ENCODE data around the gene MEP1A.

Gene MEP1A

GRCh38 chr6:46799657-46800056, 6.5 kb downstream of the MEP1A start:
- no peak overlapping the region for H3K4me3 ChIP-seq (replicated peaks; ENCODE audit: low read depth, low read length)
- no peak for TF ChIP-seq CTCF (IDR thresholded peaks at IDR 0.05; ENCODE audit: low read depth, low read length, missing control alignments)
- DNase-seq (ENCODE audit: extremely low read depth, low read depth): no peak

GRCh38 chr6:46808806-46809205, 15.6 kb downstream of the MEP1A start:
- no peak overlapping the region for H3K4me3 ChIP-seq (replicated peaks; ENCODE audit: low read depth, low read length)
- no peak for TF ChIP-seq CTCF (IDR thresholded peaks at IDR 0.05; ENCODE audit: low read depth, low read length, missing control alignments)
- no peak for DNase-seq (ENCODE audit: extremely low read depth, low read depth)

GRCh38 chr6:46815130-46815529, 21.9 kb downstream of the MEP1A start:
- H3K4me3 ChIP-seq (replicated peaks; ENCODE audit: low read depth, low read length): no peak overlapping the region
- no peak for TF ChIP-seq CTCF (IDR thresholded peaks at IDR 0.05; ENCODE audit: low read depth, low read length, missing control alignments)

DNA sequence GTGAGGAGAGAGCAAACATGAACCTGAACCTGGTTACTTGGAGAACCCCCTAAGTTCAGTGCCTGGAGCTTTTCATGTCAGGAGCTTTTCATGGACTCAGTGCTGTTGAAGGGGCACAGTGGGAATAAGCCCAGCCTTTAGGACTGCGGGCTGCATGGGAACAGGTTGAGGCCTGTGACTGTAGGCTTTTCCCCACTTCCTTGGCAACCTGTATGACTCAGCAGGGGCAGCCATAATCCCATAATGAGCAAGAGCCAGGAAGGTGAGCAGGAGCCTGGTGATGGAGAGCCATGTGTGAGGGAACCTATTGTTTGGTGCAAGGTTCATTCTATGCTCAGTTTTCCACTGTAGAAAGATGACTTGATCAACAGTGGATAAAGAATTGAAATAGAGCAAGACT, 23.4 kb downstream of the MEP1A start:
- no peak for DNase-seq (ENCODE audit: extremely low read depth, low read depth)
- no peak for TF ChIP-seq CTCF (IDR thresholded peaks at IDR 0.05; ENCODE audit: low read depth, low read length, missing control alignments)
- H3K4me3 ChIP-seq (replicated peaks; ENCODE audit: low read depth, low read length): no peak overlapping the region

More at GRCh38 chr6:46815130-46815529, 21.9 kb downstream of the MEP1A start:
- no peak for DNase-seq (ENCODE audit: extremely low read depth, low read depth)

DNA sequence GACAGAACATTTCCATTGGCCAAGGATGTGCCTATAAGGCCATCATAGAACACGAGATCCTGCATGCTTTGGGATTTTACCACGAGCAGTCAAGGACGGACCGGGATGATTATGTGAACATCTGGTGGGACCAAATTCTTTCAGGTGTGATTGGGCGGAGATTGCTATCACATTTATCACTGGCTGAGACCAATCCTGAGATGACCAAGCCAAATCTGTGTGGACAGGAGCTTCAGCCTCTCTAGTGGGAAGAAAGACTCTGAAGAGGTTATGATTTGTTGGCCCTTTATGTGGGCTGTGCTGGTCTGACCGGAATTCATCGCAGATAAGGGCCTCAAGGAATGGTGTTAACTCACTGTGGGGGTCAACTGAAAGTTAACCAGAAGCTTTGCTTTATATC, 26.4 kb downstream of the MEP1A start:
- no peak for TF ChIP-seq CTCF (IDR thresholded peaks at IDR 0.05; ENCODE audit: low read depth, low read length, missing control alignments)
- no peak for DNase-seq (ENCODE audit: extremely low read depth, low read depth)
- no peak overlapping the region for H3K4me3 ChIP-seq (replicated peaks; ENCODE audit: low read depth, low read length)

- H3K4me3 ChIP-seq (replicated peaks; ENCODE audit: low read depth, low read length): no peak overlapping the region
- DNase-seq (ENCODE audit: extremely low read depth, low read depth): no peak
- no peak for TF ChIP-seq CTCF (IDR thresholded peaks at IDR 0.05; ENCODE audit: low read depth, low read length, missing control alignments)
Observed at GRCh38 chr6:46821458-46821881, 28.3 kb downstream of the MEP1A start.

DNA sequence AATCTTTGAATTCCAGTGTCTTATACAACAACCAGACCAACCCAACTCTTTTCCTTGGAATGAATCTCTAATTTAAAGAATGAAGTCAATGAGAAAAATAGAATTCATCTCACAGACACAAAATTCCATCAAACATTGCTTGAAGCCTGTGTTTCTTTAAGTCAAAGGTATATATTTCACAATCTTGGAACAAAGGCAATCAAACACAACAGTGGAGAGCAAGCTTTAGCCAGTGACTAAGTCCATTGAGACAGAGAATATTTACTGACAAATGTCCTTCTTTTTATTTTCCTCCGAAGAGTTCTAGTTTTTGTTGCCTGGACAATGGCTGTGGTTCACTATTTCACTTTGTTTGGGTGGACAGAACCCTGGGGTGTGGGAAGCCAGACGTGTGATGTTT, 35.8 kb downstream of the MEP1A start:
- no peak for DNase-seq (ENCODE audit: extremely low read depth, low read depth)
- no peak overlapping the region for H3K4me3 ChIP-seq (replicated peaks; ENCODE audit: low read depth, low read length)
- TF ChIP-seq CTCF (IDR thresholded peaks at IDR 0.05; ENCODE audit: low read depth, low read length, missing control alignments): no peak
